ENCODE results near the gene HES4.
"Not testable (repeated sequence)": the region's sequence is repeated elsewhere in the genome, so short reads cannot be mapped to it uniquely, and the experiment has no call there.

HES4 gene

GRCh38 chr1:1017397-1018320, 17.8 kb upstream of the HES4 start:
- DNase-seq: not testable (repeated sequence)

GRCh38 chr1:1014799-1015681, 15.1 kb upstream of the HES4 start:
- DNase-seq: peak; percentile 48

DNA sequence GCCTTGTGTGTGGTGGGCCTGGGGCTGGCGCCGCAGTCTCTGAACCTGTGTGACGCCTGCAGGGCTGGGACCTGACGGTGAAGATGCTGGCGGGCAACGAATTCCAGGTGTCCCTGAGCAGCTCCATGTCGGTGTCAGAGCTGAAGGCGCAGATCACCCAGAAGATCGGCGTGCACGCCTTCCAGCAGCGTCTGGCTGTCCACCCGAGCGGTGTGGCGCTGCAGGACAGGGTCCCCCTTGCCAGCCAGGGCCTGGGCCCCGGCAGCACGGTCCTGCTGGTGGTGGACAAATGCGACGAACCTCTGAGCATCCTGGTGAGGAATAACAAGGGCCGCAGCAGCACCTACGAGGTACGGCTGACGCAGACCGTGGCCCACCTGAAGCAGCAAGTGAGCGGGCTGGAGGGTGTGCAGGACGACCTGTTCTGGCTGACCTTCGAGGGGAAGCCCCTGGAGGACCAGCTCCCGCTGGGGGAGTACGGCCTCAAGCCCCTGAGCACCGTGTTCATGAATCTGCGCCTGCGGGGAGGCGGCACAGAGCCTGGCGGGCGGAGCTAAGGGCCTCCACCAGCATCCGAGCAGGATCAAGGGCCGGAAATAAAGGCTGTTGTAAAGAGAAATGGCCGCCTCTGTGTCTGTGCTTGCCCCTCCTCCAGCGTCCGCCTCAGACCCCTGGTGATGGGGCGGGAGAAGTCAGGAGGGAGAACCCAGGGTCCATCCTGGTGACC, 14.2 kb upstream of the HES4 start:
- peak; percentile 48 for DNase-seq

- DNase-seq: peak; percentile 91
Measured at GRCh38 chr1:1013105-1013921, 13.4 kb upstream of the HES4 start, which contains the start of gene ISG15. Gene ISG15 (plus strand): TSS chr1:1013497. CDS start chr1:1013574, 77 bp downstream.

DNA sequence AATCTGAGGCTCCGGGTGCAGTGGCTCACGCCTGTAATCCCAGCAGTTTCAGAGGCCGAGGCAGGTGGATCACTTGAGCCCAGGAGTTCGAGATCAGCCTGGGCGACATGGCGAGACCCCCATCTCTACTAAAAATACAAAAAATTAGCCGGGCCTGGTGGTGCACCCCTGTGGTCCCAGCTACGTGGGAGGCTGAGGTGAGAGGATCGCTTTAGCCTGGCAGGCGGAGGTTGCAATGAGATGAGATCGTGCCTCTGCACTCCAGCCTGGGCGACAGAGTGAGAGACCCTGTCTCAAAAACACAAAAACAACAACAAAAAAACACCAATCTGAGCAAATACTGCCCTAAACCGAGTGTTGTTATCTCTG, 12.8 kb upstream of the HES4 start:
- not testable (repeated sequence) for DNase-seq

- DNase-seq: no peak
Measured at GRCh38 chr1:1011396-1011949, 11.6 kb upstream of the HES4 start.

DNA sequence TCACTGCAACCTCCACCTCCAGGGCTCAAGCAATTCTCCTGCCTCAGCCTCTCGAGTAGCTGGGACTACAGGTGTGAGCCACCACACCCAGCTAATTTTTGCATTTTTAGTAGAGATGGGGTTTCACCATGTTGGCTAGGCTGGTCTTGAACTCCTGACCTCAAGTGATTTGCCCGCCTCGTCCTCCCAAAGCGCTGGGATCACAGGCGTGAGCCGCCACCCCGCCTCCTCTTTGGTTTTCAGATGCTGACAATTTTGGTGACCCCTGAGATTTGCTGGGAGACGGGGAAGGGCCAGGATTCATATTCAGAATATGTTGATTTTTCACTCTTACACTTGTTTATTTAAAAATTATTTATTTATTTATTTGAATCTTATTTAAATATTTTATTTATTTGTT, 10.2 kb upstream of the HES4 start:
- DNase-seq: not testable (repeated sequence)

DNA sequence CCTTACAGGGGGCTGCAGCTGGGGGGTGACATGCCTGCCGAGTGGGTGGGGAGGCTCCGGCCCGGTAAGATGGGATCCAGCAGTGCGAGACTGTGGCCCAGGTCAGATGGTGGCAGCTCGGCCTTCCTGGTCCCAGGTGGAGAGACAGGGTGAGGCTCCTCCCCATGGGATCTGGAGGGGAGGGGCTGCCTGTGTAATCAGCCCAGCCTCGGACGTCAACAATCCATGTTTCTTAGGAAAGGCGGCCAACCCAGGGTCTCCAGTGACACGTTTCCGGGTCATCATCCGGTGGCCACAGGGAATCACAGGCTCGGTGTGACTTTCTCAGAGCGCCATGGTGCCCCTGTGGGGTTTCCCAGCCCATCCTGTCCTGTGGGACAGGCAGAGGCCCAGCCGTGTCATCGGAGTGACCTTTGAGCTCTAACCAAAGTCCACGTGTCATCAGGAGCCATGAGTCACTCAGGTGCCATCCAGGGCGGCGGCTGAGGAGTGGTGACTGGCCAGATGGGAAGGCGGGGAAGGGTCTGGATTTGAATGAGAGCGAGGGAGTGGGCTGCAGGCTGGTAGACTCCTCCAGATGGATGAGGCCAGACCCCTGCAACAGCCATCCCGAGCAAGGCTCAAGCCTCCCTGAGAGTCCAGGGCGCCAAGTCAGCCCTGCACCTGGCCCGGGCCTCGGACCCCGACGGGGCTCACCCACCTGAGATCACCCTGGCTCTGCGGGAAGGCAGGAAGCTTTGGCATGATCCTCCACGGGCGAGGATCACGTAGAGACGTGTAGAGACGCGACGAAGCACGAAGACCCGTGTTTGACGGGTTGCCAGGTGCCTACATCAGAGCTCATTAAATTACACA, 6.6 kb upstream of the HES4 start:
- no peak for DNase-seq

GRCh38 chr1:1005774-1006304, 5.9 kb upstream of the HES4 start:
- DNase-seq: no peak

DNA sequence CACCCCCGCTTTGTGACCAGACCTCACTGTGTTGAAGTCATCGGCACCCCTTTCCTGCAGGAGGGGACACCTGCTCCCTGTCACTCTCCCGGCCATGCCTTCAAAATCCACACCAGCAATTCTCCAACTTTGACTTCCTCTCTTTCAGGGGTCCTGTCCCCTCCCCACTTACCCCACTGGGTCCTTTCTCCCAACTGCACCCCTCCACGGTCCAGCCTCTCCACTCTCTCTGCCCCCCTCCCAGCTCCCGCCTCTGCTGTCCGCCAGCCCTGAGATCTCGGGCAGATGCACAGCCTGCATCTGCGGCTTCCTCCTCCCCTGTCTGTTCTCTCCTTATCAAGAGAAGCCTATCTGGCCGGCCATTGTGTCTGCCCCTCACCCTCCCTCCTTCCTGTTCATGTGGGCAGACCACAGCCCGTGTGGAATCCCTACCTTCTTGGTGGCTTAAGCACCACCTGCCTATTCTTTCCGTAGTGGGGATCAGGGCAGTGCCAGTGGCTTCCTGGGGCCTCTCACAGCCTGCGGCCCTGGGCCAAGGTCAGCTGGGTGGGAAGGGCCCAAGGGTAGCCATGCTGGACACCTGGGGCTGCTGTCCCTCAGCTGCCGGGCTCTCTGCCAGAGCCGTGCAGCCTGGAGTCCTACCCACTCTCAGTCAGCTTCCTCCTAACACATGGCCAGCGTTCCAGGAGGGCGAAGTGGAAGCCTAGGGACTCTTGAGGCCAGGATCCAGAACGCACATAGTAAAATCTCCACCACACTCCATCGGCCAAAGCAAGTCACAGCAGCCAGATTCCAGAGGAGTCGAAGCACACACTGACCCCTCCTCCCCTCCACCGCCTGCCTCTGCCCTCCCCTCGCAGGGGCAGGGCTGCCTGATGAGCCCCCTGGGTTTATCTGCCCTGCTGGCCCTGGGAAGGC, 5.1 kb upstream of the HES4 start:
- DNase-seq: peak; percentile 60

DNA sequence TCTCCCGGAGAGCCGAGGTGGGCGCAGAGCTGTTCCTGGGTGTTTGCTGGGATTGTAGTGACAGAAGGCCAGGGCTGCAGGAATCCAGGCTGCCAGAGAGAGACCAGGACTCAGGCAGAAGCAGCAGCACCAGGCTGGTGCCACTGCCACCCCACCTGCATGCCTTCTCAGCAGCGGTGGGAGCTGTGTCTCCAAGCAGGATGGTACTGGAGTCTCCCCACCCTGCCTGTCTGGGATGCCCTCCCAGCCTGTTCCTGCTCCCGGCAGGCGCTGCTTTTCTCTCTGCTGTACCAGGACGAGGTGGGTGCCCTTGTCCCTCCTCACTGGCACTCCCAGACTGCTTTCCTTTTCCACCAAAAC, 4.5 kb upstream of the HES4 start:
- DNase-seq: no peak

DNA sequence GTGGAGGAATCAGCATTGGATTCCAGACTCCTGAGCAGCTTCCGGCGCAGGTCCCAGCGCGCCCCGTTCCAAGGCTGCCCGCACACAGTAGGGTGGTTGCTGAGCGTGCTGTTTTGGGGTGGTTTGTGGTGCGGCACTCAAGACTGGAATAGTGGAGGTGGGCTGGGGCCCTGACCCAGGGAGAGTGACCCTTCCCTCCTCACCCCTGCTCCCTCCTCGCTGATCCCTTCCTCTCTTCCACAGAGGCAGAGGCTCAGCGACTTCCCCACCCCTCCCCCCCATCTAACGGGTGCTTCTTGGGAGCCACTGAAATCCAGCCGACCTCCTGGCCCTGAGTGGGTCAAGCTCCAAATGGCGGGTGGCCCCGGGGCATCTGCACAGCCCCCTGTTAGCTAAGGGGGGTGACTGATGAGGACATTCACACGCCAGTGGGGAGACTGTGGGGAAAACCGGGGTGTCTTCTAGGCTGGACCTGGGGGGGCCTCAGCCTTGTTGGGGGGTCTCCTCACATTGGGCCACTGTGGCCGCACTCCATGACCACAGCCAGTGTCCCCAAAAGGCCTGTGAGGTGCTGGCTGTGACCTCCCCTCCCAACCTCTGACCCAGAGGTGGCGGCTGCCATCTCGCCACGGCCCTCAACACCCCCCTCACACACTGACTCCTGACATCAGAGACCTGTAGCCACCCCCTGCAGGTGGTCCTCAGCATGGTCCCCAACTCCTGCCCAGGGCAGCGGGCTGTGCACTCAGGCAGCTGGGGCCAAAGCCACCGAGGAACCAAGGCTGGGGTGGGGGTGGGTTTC, 3.9 kb upstream of the HES4 start:
- peak; percentile 40 for DNase-seq

- DNase-seq: no peak
Measured at GRCh38 chr1:1001057-1001783, 1.3 kb upstream of the HES4 start.

DNA sequence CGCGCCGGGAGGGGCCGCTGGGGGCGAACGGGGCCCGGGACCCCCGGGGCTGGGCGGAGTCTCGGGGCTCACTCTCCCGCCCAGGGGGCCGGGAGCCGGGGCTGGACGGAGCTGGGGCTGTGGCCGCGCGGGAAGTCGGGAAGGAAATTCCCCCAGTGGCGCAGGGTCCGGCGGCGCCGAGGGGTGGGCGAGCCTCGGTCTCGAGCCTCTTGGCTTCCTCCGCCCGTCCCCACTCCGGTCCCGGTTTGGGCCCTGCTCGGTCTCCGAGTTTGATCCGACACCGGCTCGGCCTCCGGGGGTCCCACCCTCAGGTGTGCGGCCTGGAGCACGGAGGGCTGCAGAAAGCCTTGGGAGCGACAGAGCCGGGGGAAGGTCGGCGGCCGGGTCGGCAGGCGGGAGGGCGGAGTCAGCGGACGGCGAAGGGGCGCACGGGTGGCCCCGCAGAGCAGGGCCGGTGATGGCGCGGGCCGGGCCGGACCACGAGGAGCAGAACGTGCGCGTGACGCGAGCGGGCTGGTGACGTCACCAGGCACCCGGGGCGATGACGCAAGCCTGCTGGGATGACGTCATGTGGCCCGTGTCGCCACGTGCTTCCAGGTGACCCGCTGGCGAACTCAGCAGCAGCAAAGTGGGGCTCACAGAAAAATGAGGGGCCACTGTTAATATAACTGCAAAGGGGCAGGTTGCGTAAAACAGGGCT, 610 bp upstream of the HES4 start:
- peak; percentile 93 for DNase-seq

- no peak for DNase-seq
Measured at GRCh38 chr1:998995-999724, 737 bp downstream of the HES4 start.

DNA sequence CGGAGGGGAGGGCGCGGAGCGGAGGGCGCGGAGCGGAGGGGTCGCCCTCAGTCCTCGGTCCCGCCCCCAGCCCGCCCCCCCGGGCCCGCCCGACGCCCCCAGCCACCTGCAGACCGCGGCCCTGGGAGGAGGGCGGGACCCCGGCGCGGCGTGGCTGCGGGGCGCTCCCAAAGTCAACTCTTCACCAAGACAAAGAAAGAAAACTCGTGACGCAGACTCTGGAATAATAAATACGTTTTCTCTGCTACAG, 1.2 kb downstream of the HES4 start:
- no peak for DNase-seq

All from right forelimb (tissue), 1 donor.